Measurements from ENCODE around the gene OR14A16. TPM values are rescaled to one million over a fixed set of nuclear protein-coding genes. Genes with fewer than 3 reads are reported as not detected.

OR14A16 gene, protein sequence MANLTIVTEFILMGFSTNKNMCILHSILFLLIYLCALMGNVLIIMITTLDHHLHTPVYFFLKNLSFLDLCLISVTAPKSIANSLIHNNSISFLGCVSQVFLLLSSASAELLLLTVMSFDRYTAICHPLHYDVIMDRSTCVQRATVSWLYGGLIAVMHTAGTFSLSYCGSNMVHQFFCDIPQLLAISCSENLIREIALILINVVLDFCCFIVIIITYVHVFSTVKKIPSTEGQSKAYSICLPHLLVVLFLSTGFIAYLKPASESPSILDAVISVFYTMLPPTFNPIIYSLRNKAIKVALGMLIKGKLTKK
- not detected for total RNA-seq
- not detected for polyA plus RNA-seq

GRCh38 chr1:247824023-247824422, at the start of gene OR14A16:
Gene OR14A16, minus strand, starts transcription at chr1:247824119. Its CDS starts 8,390 bp downstream, at chr1:247815729.
- H3K4me3 ChIP-seq = no peak within 1 kb of the TSS
- H3K27ac ChIP-seq = no peak within 1 kb of the TSS
- H3K27me3 ChIP-seq = no peaks in the 10 kb centered on the region
- no peak for FAIRE-seq
- H3K4me1 ChIP-seq = no peaks in the 10 kb centered on the region
- ATAC-seq = no peak
- no peaks in the 10 kb centered on the region for H3K9me3 ChIP-seq
- TF ChIP-seq, protein P1, sequence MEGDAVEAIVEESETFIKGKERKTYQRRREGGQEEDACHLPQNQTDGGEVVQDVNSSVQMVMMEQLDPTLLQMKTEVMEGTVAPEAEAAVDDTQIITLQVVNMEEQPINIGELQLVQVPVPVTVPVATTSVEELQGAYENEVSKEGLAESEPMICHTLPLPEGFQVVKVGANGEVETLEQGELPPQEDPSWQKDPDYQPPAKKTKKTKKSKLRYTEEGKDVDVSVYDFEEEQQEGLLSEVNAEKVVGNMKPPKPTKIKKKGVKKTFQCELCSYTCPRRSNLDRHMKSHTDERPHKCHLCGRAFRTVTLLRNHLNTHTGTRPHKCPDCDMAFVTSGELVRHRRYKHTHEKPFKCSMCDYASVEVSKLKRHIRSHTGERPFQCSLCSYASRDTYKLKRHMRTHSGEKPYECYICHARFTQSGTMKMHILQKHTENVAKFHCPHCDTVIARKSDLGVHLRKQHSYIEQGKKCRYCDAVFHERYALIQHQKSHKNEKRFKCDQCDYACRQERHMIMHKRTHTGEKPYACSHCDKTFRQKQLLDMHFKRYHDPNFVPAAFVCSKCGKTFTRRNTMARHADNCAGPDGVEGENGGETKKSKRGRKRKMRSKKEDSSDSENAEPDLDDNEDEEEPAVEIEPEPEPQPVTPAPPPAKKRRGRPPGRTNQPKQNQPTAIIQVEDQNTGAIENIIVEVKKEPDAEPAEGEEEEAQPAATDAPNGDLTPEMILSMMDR (IDR thresholded peaks at IDR 0.05) = no peak
- WGBS, 2 donors = 26 to 29% methylated on average over 6 of the region's 6 CpGs
- intact Hi-C loops (cut with DNase I) = no loop called here
- H3K36me3 ChIP-seq = no peaks in the 10 kb centered on the region
- no peak for DNase-seq

GRCh38 chr1:247865416-247865815, 41.5 kb upstream of the OR14A16 start:
- DNase-seq = no peak
- H3K4me3 ChIP-seq = no peak overlapping the region
- H3K27ac ChIP-seq = no peak overlapping the region
- no peaks in the 10 kb centered on the region for H3K9me3 ChIP-seq
- WGBS, 2 donors = 63 to 70% methylated on average over 6 of the region's 6 CpGs
- TF ChIP-seq, protein P1 (IDR thresholded peaks at IDR 0.05) = no peak
- no peak for ATAC-seq
- FAIRE-seq = no peak
- H3K4me1 ChIP-seq = no peaks in the 10 kb centered on the region
- intact Hi-C loops (cut with DNase I) = no loop called here
- H3K27me3 ChIP-seq = no peaks in the 10 kb centered on the region
- H3K36me3 ChIP-seq = no peaks in the 10 kb centered on the region

DNA sequence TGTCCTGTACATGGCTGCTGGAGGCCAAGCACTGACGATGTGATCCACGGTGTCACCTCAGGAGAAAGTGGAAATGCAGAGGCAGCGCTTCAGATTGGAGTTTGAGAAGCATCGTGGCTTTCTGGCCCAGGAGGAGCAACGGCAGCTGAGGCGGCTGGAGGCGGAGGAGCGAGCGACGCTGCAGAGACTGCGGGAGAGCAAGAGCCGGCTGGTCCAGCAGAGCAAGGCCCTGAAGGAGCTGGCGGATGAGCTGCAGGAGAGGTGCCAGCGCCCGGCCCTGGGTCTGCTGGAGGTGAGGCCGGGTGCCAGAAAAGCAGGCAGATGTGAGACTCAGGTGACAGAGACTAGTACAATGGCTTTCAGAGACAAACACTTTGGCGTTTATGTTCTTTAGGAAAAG, 40.7 kb upstream of the OR14A16 start:
- Histone ChIP-seq H3K4me3 (no peak overlapping the region), H3K36me3 (no peaks in the 10 kb centered on the region), H3K27me3 (no peaks in the 10 kb centered on the region), H3K4me1 (no peaks in the 10 kb centered on the region), H3K9me3 (no peaks in the 10 kb centered on the region), H3K27ac (no peak overlapping the region)
- TF ChIP-seq, protein P1 (IDR thresholded peaks at IDR 0.05) = no peak
- intact Hi-C loops (cut with DNase I) = no loop called here
- DNase-seq (peak in 1 of 6 donors; percentile 48), ATAC-seq (no peak), FAIRE-seq (no peak)
- WGBS, 2 donors = 66 to 81% methylated on average over 17 of the region's 17 CpGs

DNA sequence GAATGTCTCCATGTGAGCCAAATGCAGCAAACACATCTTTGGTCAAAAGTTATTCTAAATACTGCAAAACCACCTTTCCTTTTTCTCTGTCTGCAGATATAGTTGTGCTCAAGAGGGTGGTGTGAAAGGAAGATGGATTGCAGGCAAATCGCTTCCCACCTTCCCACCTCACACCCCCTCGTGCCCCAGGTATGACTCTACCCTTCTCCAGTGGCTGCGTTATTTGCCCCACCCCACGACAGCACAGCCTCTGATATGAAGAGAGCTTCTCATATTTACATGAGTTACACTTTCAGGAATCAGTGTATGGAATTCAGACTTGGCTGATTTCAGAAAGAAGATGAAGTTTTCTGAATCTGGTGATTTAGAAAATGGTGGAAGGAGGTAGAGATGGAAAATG, 38.8 kb upstream of the OR14A16 start:
- H3K27ac ChIP-seq = no peak overlapping the region
- H3K9me3 ChIP-seq = no peaks in the 10 kb centered on the region
- H3K27me3 ChIP-seq = peaks cover 0 to 4% (median 0%) of the 10 kb centered on the region in 4 donors
- H3K36me3 ChIP-seq = no peaks in the 10 kb centered on the region
- DNase-seq (no peak), ATAC-seq (no peak), FAIRE-seq (no peak)
- H3K4me3 ChIP-seq = no peak overlapping the region
- 45 to 54% methylated on average over 4 of the region's 4 CpGs for WGBS, 2 donors
- TF ChIP-seq, protein P1 (IDR thresholded peaks at IDR 0.05) = no peak
- no peaks in the 10 kb centered on the region for H3K4me1 ChIP-seq
- intact Hi-C loops (cut with DNase I) = no loop called here

DNA sequence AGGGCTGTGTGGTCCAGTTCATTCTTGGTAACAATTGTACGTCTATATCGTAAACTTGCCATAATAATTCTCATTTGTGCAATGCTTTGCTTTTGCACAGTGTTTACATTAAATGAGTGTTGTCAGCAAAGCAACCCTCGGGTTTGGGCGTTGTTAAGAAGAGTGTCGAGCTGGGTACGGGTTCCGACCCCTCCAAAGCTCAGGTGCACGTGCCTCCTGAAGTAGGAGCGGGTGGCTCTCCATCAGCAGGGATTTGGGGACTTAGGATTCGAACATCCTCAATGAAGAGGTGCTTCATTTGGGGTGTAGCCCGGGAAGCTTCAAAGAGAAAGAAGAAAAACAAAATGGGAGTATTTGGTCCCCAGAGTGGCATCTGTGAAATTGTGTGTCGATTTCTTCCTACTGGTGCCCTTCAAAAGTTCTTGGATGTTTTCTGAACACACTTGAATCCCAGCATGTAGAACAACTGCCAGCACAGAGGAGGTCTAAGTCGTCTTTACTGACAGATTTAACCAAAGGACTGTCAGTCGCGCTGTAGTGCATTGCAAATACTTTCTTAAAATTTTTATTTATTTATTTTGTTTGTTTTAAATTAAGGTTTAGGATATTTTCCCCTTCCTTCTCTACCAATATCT, 34.2 kb upstream of the OR14A16 start:
- ATAC-seq (no peak), DNase-seq (no peak), FAIRE-seq (no peak)
- Histone ChIP-seq H3K27me3 (peaks cover 0 to 4% (median 0%) of the 10 kb centered on the region in 4 donors), H3K4me3 (peak overlapping the region in 1 of 4 donors; percentile 41), H3K9me3 (no peaks in the 10 kb centered on the region), H3K27ac (no peak overlapping the region), H3K4me1 (no peaks in the 10 kb centered on the region), H3K36me3 (no peaks in the 10 kb centered on the region)
- intact Hi-C loops (cut with DNase I) = no loop called here
- 36 to 37% methylated on average over 15 of the region's 15 CpGs for WGBS, 2 donors
- TF ChIP-seq, protein P1 (IDR thresholded peaks at IDR 0.05) = no peak
